Skin of body (tissue), 2 donors: ENCODE data around the gene ZNF789. TPM values are rescaled to one million over a fixed set of nuclear protein-coding genes. Genes with fewer than 3 reads are reported as not detected.
"Not testable (repeated sequence)": the region's sequence is repeated elsewhere in the genome, so short reads cannot be mapped to it uniquely, and the experiment has no call there.

Experiments
- DNase-seq: peaks from one replicate; lab custom pipeline; 2025; lab: John Stamatoyannopoulos, UW
- total RNA-seq: library from RNA; depleted of rRNA; stranded (reverse); fragments of >200 nt; gene quantifications from one replicate; pipeline ENCODE4 v1.2.3, GENCODE V29; 2014

The ZNF789 gene
- 13.3 TPM for total RNA-seq

GRCh38 chr7:99472561-99473314 lies at the start of gene ZNF789:
ZNF789 (plus strand) TSS chr7:99472890; CDS start chr7:99476457, 3,567 bp downstream.
- peak; percentile 92 for DNase-seq

GRCh38 chr7:99424932-99425730 lies 47.6 kb upstream of the ZNF789 start:
- no peak for DNase-seq

DNA sequence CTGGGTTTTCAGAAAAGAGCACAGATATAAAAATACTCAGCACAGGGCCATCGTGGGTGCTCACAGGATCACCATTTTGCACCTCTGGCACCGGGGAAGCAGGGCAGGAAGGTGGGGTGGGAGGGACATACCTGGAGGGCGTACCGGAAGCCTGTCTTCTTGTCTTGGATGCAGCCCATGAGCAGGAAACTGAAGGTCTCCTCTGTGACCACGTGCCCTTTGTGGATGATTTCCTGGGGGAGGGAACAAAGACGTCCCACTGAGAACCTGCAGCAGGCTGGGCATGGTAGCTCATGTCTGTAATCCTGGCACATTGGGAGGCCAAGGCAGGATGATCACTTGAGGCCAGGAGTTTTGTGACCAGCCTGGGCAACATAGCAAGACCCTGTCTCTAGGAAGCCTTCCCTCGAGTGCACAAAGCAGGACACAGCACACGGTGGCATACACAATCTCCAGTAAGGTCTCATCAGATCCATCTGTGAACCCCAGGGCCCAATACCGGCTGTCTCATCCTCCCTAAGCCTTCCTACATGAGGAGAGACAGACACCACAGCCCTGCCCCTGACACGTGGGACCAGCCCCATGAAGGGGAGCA lies 43.6 kb upstream of the ZNF789 start:
- no peak for DNase-seq

- no peak for DNase-seq
Observed at GRCh38 chr7:99429756-99430155, 42.9 kb upstream of the ZNF789 start.

GRCh38 chr7:99431756-99432540 lies 40.7 kb upstream of the ZNF789 start:
- DNase-seq: not testable (repeated sequence)

DNA sequence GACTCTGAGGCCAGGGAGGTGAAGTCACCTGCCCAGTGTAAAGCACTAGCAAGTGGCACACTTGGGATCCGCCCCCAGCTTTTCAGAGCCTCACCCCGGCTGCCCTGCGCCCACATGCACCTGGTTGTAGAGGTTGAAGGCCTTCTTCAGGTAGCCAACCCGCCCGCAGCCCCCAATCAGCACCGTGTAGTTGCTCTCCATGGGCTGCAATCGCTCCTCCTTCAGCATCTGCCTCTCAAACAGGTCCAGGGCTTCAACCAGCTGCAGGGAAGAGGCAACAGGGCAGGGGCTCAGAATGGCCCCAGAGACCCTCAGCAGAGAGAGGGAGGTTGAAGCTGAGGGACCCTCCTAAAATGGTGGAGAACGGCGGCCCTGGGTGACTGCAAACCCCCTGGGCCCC lies 39.5 kb upstream of the ZNF789 start:
- no peak for DNase-seq

GRCh38 chr7:99437946-99438572 lies 34.6 kb upstream of the ZNF789 start:
- DNase-seq: no peak

DNA sequence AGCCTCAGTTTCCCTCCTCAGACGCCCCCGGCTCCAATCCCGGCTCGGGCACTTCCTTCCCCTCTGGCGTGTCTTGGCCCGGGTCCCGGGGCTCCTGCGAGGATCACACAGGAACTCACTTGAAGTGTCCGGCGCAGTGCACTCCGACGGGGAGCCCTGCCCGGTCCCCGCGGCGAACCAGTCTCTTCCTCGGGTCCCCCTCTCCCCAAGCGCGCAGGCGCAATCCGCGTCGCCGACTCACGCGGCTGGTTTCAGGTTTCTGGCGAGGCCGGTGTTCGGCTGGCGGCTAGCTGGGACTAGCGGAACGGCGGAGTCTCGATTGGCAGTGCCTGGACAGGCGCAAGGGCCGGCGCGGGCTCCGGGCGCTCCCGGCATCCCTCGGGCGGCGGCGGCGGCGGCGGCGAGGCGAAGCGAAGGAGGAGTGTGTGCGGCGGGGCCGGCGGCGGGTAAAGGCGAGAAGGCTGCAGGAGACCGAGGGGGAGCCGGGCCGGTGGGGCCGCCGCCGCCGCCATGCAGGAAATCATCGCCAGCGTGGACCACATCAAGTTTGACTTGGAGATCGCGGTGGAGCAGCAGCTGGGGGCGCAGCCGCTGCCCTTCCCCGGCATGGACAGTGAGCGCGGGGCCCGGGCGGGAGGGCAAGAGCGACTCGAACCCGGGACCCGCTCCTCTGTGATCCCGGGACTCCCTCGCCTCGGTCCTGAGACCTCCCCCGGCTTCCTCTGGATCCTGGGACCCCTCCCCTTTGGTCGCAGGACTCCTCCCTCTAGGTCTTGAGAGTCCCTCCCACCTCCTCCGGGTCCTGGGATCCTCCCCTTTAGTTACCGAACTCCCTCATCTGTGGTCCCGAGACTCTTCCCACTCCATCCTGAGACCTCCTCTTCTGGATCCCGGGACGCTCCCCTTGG lies 33.9 kb upstream of the ZNF789 start, which contains the start of the genes CPSF4 and PTCD1:
Gene CPSF4 (plus strand): TSS at position 371 of the 908 bp plus-strand sequence. CDS start 140 bp downstream, at position 511.
Gene PTCD1 (minus strand): TSS at position 226 of the 908 bp plus-strand sequence. CDS start 3,556 bp downstream, outside the sequence.
- DNase-seq: peak; percentile 90

DNA sequence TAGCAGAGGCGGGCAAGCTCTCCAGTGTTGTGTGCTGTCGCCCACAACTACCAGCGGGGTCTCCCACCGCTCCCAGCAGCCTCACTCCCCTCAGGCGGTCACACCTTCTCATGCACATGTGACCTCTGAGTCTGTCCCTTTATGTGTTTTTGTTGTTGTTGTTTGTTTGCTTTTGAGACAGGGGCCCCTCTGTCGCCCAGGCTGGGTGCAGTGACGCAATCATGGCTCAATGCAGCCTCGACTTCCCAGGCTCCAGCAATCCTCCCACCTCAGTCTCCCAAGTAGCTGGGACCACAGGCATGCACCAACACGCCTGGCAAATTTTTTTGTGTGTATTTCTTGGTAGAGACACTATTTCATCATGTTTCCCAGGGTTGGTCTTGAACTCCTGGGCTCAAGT lies 32.5 kb upstream of the ZNF789 start:
- no peak for DNase-seq

GRCh38 chr7:99446096-99446495 lies 26.6 kb upstream of the ZNF789 start:
- DNase-seq: no peak

GRCh38 chr7:99447943-99448342 lies 24.7 kb upstream of the ZNF789 start:
- DNase-seq: no peak

- no peak for DNase-seq
Observed at GRCh38 chr7:99448855-99449254, 23.8 kb upstream of the ZNF789 start.

- DNase-seq: no peak
Observed at GRCh38 chr7:99449326-99449725, 23.4 kb upstream of the ZNF789 start.

- no peak for DNase-seq
Observed at GRCh38 chr7:99451936-99452335, 20.8 kb upstream of the ZNF789 start.

- no peak for DNase-seq
Observed at GRCh38 chr7:99452541-99452940, 20.1 kb upstream of the ZNF789 start.

- DNase-seq: no peak
Observed at GRCh38 chr7:99453105-99453504, 19.6 kb upstream of the ZNF789 start.

DNA sequence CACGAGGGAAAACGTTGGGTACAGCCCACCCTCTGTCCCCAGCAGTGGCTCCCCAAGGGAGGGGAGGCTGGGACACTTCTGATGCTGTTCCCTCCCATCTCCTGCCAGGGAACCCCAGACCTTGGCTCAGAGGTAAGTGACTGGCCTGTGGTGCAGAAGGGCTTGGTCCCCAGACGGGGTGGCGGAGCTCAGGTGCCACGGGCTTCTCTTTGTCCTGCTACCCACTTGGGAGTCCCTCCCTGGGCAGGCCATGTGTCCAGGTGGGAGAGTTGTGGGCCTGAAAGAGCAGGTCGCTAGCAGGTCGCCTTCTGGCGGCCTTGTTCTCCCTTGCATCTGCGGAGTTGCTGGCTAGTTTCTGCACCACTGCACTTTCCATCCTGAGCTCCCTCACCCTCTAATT lies 16.8 kb upstream of the ZNF789 start:
- no peak for DNase-seq

GRCh38 chr7:99456288-99456687 lies 16.4 kb upstream of the ZNF789 start:
- DNase-seq: no peak

DNA sequence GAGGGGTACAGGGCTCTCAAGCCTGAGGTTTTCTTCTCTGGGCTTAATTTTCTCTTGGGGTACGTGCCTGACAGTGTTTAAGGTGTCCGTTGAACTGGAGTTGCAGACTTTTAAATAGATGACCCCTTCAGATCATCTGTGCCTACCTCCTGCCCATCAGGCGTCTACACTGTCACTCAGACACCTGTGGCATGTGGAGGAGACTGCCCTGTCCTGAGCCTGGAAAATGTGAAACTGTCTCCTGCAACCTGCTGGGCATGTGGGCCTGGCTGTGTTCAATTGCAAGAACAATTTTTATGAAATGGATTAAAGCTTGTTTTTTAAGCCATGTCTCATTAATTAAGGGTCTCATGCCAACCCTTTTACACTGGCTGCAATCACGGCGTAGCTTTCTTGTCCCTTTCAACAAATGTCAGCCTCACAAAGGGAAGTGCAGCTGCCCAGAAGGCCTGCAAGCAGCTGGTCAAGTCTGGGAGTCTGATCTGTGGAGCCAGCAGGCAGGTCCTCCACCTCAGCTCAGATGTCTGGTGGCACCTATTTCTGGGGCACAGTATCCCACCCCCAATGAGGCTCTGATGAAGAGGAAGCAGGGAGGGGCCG lies 15.5 kb upstream of the ZNF789 start:
- DNase-seq: no peak
